Measurements from ENCODE around the gene ERAP2. TPM values are rescaled to one million over a fixed set of nuclear protein-coding genes. Genes with fewer than 3 reads are reported as not detected.
A peak's percentile ranks its signal among the peaks of the same experiment; 100 is the strongest.
"Not testable (repeated sequence)": the region's sequence is repeated elsewhere in the genome, so short reads cannot be mapped to it uniquely, and the experiment has no call there.

ERAP2 gene
- total RNA-seq, 1 experiment from 2014 or later: 33.1 TPM

GRCh38 chr5:96920744-96921355 lies 44.5 kb downstream of the ERAP2 start:
- Histone ChIP-seq H3K36me3 (no peaks in the 10 kb centered on the region), H3K9me3 (replicated peaks) (no peaks in the 10 kb centered on the region), H3K4me1 (replicated peaks) (no peaks in the 10 kb centered on the region), H3K4me3 (no peak overlapping the region), H3K27me3 (replicated peaks) (no peaks in the 10 kb centered on the region), H3K27ac (no peak overlapping the region)
- no peak for DNase-seq (ENCODE audit: low read depth in 1 of 2, low spot score in 2 of 2)

DNA sequence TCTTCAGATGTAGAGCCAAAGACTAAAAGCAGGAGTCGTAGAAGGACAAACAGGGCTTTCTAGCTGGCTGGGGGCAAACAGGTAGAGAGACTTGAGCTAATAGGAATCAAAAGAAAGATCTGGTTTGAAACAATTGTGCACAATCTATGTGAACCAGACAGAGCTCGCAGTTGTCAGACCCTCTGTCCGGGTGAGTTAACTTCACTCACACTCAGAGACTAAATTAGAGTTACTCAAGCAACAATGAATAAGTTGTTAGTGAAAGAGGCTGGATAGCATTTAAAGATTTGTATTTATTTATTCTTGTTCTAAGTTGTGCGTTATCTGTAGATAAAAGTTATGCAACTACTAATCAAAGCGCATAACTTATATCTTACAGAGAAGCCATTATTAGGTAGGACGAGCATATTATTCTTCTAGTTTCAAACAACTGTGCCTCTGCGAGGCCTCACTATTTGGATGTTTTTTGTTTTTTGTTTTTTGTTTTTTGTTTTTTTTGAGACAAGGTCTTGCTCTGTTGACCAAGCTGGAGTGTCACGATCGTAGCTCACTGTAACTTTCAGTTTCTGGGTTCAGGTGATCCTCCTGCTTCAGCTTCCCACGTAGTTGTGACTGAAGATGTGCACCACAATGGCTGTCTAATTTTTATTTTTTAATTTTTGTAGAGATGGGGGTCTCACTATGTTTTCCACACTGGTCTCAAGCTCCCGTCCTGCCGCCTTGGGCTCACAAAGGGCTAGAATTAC lies 46.4 kb downstream of the ERAP2 start:
- H3K36me3 ChIP-seq: no peaks in the 10 kb centered on the region
- no peak for DNase-seq (ENCODE audit: low read depth in 1 of 2, low spot score in 2 of 2)
- H3K4me3 ChIP-seq: no peak overlapping the region
- no peaks in the 10 kb centered on the region for H3K27me3 ChIP-seq (replicated peaks)
- H3K9me3 ChIP-seq (replicated peaks): no peaks in the 10 kb centered on the region
- no peak overlapping the region for H3K27ac ChIP-seq
- H3K4me1 ChIP-seq (replicated peaks): no peaks in the 10 kb centered on the region

DNA sequence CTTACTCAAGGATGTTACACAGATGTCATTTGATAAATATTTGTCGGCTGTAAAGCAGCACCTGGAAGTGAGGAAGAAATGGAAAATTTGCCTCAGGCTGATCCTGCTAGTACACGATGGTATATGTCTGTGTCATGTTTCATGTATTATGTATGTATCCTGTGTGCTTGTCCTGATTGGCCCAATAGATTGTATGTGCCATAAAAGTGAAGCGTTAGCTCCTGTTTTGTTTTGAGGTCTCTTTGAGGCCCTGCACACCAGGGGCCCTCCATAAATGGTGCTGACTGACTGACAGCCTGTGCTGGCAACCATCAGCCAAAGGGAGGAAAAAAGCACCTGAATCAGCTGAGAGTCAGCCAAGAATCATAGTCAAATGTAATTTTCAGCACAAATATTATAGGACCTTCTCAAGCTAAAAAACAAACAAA lies 47.7 kb downstream of the ERAP2 start:
- Histone ChIP-seq H3K9me3 (replicated peaks) (no peaks in the 10 kb centered on the region), H3K36me3 (no peaks in the 10 kb centered on the region), H3K4me3 (no peak overlapping the region), H3K4me1 (replicated peaks) (no peaks in the 10 kb centered on the region), H3K27ac (no peak overlapping the region), H3K27me3 (replicated peaks) (no peaks in the 10 kb centered on the region)
- no peak for DNase-seq (ENCODE audit: low read depth in 1 of 2, low spot score in 2 of 2)

DNA sequence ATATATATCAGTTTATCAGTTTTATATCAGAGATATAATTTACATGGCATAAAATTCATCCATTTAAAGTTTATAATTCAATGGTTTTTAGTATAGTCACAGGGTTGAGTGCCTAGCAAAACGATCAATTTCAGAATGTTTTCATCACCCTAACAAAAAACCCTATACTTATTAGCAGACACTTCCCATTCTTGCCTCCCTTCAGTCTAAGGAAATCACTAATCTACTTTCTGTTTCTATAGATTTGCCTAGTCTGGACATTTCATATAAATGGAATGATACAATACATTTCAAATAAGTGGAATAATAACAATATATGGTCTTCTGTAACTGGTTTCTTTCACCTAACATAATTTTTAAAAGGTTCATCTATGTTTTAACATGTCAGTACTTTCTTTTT lies 50.0 kb downstream of the ERAP2 start:
- no peaks in the 10 kb centered on the region for H3K27me3 ChIP-seq (replicated peaks)
- no peak overlapping the region for H3K27ac ChIP-seq
- no peaks in the 10 kb centered on the region for H3K36me3 ChIP-seq
- DNase-seq (ENCODE audit: low read depth in 1 of 2, low spot score in 2 of 2): no peak
- no peaks in the 10 kb centered on the region for H3K4me1 ChIP-seq (replicated peaks)
- H3K9me3 ChIP-seq (replicated peaks): no peaks in the 10 kb centered on the region
- H3K4me3 ChIP-seq: no peak overlapping the region

DNA sequence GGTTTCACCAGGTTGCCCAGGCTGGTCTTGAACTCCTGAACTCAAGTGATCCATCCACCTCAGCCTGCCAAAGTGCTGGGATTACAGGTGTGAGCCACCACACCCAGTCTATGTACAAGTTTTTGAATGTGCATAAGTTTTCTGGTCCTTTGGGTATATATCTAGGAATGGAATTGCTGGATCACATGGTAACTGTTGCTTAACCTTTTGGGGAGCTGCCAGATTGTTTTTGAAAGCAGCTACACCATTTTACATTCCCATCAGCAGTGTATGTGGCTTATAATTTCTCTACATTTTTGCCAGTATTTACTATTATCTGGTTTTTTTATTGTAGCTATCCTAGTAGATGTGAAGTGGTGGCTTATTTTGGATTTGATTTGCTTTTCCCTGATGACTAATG lies 50.7 kb downstream of the ERAP2 start:
- Histone ChIP-seq H3K27me3 (replicated peaks) (no peaks in the 10 kb centered on the region), H3K27ac (no peak overlapping the region), H3K4me3 (no peak overlapping the region), H3K9me3 (replicated peaks) (no peaks in the 10 kb centered on the region), H3K36me3 (no peaks in the 10 kb centered on the region), H3K4me1 (replicated peaks) (no peaks in the 10 kb centered on the region)
- no peak for DNase-seq (ENCODE audit: low read depth in 1 of 2, low spot score in 2 of 2)

DNA sequence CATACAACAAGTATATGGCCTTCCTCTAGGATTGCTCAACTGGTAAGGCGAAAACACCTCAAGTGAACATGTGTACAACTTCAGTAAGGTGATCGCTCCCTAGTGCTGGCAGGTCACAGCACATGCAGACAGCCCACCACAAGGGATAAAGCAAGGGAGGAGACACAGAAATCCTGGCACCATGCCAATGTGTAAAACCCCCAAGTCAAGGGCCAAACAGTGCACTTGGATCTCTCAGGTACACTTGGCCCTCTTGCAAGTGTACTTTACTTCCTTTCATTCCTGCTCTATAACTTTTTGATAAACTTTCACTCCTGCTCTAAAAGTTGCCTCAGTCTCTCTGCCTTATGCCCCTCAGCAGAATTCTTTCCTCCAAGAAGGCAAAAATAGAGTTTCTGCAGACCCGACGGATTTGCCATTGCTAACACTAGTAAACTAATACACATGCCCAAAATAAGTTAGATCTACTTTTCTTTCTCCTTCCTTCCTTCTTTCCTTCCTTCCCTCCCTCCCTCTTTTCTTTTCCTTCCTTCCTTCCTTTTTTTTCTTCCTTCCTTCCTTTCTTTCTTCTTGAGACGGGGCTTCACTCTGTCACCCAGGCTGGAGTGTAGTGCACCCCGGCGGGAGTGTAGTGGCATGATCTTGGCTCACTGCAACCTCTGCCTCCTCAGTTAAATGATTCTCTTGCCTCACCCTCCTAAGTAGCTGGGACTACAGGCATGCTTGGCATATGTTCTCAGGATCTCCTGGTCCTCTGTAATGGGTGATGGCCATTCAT lies 52.8 kb downstream of the ERAP2 start:
- no peak overlapping the region for H3K27ac ChIP-seq
- H3K27me3 ChIP-seq (replicated peaks): no peaks in the 10 kb centered on the region
- H3K4me1 ChIP-seq (replicated peaks): peaks cover 9% of the 10 kb centered on the region
- no peak for DNase-seq (ENCODE audit: low read depth in 1 of 2, low spot score in 2 of 2)
- H3K36me3 ChIP-seq: no peaks in the 10 kb centered on the region
- H3K4me3 ChIP-seq: no peak overlapping the region
- H3K9me3 ChIP-seq (replicated peaks): no peaks in the 10 kb centered on the region

DNA sequence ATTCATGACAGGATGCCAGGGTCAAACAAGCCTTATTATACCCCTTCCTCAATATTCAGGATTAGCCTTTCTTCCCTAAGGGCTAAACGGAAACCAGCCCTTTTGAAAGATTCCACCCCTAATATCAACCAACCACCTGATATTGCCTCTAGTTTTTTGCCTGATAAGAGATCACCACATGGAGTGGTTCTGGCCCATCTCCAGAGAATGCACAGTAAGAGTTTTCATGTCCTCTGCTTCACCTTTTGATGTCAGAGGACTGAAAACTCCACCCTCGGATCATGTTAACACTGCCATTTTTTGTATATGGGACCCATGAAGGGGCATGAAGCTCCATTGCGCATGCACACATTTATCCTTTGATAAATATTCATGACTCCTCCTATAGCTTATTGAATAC lies 53.8 kb downstream of the ERAP2 start:
- H3K4me3 ChIP-seq: no peak overlapping the region
- H3K4me1 ChIP-seq (replicated peaks): peaks cover 10% of the 10 kb centered on the region
- H3K36me3 ChIP-seq: no peaks in the 10 kb centered on the region
- no peak for DNase-seq (ENCODE audit: low read depth in 1 of 2, low spot score in 2 of 2)
- H3K27me3 ChIP-seq (replicated peaks): no peaks in the 10 kb centered on the region
- no peaks in the 10 kb centered on the region for H3K9me3 ChIP-seq (replicated peaks)
- no peak overlapping the region for H3K27ac ChIP-seq

DNA sequence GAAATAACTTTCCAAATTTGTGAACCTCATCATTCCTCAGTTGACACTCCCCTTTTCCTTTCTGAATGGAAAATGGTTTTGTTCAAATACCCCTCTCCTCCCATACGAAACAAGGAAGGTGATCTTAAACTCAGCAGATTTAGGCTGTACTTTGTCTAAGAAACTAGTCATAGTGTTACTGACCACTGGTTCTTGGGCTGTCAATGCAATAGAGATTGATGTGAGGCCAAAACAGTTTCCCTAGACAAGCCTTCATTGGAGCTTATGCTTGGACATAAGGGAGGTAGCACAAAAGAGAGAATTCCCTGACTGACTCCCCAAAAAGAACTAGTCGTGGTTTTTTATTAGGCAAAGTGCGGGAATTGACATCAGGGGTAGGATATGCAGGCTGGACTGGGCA lies 54.3 kb downstream of the ERAP2 start:
- DNase-seq (ENCODE audit: low read depth in 1 of 2, low spot score in 2 of 2): no peak

DNA sequence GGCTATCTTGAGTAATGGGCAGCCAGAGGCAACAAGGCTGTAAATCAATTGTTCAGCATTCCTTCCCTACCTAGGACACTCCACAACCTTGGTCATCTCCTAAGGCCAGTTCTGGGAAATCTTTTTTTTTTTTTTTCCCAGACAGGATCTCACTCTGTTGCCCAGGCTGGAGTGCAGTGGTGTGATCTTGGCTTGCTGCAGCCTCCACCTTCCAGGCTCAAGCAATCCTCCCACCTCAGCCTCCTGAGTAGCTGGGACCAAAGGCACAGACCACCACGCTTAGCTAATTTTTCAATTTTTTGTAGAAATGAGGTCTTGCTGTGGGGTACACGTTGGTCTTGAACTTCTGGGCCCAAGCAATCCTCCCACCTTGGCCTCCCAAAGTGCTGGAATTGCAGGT lies 54.7 kb downstream of the ERAP2 start:
- DNase-seq (ENCODE audit: low read depth in 1 of 2, low spot score in 2 of 2); H3K27me3 ChIP-seq (replicated peaks); H3K4me3 ChIP-seq; H3K9me3 ChIP-seq (replicated peaks); H3K36me3 ChIP-seq; H3K27ac ChIP-seq: not testable (repeated sequence)
- peaks cover 10% of the 10 kb centered on the region for H3K4me1 ChIP-seq (replicated peaks)

More for the DNA sequence above, 54.3 kb downstream of the ERAP2 start:
- no peak overlapping the region for H3K4me3 ChIP-seq
- H3K27me3 ChIP-seq (replicated peaks): no peaks in the 10 kb centered on the region
- H3K9me3 ChIP-seq (replicated peaks): no peaks in the 10 kb centered on the region
- peaks cover 10% of the 10 kb centered on the region for H3K4me1 ChIP-seq (replicated peaks)
- no peak overlapping the region for H3K27ac ChIP-seq
- no peaks in the 10 kb centered on the region for H3K36me3 ChIP-seq

GRCh38 chr5:96931605-96932004 lies 55.3 kb downstream of the ERAP2 start:
- no peaks in the 10 kb centered on the region for H3K36me3 ChIP-seq
- peaks cover 10% of the 10 kb centered on the region for H3K4me1 ChIP-seq (replicated peaks)
- no peak overlapping the region for H3K27ac ChIP-seq
- no peak for DNase-seq (ENCODE audit: low read depth in 1 of 2, low spot score in 2 of 2)
- H3K4me3 ChIP-seq: no peak overlapping the region
- H3K27me3 ChIP-seq (replicated peaks): no peaks in the 10 kb centered on the region
- H3K9me3 ChIP-seq (replicated peaks): no peaks in the 10 kb centered on the region

DNA sequence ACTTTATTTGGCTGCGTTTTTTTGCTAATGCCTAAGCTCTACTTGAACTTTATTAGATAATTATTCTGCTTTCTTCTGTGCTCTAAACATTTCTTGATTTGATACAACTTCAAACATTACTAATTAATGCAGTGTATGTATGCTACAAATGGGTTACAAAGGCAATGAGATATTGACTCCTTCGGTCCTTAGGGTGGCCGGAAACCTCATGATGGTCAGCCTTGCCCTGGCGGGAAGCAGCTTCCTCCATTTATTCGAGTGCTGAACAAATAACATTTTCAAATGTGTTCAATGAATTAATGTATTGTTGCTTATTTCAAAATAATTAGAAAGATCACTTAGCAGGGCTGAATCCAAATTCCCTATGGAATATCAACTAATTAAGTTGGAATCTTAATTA lies 55.7 kb downstream of the ERAP2 start:
- no peaks in the 10 kb centered on the region for H3K9me3 ChIP-seq (replicated peaks)
- H3K4me3 ChIP-seq: no peak overlapping the region
- H3K36me3 ChIP-seq: no peaks in the 10 kb centered on the region
- H3K27ac ChIP-seq: no peak overlapping the region
- peaks cover 13% of the 10 kb centered on the region for H3K4me1 ChIP-seq (replicated peaks)
- no peak for DNase-seq (ENCODE audit: low read depth in 1 of 2, low spot score in 2 of 2)
- H3K27me3 ChIP-seq (replicated peaks): no peaks in the 10 kb centered on the region

DNA sequence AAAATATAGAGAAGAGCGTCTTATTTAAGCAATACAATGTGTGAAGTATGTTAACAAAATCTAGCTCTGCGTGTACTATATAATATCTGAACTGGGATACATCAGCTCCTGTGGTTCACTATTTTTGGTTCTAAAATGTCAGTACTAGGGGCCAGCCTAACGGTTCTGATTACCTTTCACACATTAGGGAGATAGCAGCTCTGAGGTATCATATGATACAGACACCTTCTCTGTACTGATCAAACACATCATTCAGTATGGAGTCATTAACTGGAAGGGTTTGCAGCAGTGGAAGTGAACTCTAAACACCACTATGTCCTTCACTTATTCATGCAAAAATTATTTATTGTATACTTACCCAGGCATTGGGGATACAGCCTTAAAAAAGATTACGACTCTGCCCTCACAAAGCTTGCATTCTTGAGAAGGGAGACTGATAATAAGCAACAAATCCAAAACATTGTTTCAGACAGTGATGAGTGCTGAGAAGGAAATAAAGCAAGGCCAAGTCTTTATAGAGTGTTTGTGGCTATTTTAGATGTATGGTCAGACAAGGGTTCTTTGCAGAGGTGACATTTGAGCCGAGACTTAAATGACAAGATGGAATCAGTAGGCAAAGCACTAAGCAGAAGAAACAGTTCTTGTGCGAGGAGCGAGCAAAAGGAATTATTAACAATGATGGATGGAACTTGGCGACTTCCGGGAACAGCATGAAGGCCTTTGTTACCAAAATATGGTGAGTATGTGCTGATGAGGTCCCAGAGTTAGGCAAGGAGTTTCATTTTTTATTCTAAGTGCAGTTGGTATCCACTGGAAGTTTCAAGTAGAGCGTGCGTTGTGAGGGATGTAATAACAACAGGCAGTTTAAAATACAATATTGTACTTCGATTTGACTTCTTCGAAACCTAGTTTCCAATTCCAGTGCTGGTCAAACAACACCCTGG lies 57.7 kb downstream of the ERAP2 start:
- H3K36me3 ChIP-seq: no peaks in the 10 kb centered on the region
- H3K9me3 ChIP-seq (replicated peaks): no peaks in the 10 kb centered on the region
- peaks cover 20% of the 10 kb centered on the region for H3K4me1 ChIP-seq (replicated peaks)
- no peak for DNase-seq (ENCODE audit: low read depth in 1 of 2, low spot score in 2 of 2)
- peak overlapping the region; percentile 62 for H3K4me3 ChIP-seq
- H3K27me3 ChIP-seq (replicated peaks): no peaks in the 10 kb centered on the region
- peak overlapping the region; percentile 90 for H3K27ac ChIP-seq
